AG09309 (cell line): ENCODE measurements around the gene F3.

Experiments used
- DNase-seq: peaks from one replicate; pipeline ENCODE4 v3.0.0-alpha.2; 2010; ENCODE audit warnings: low read depth
- H3K4me3 ChIP-seq: 2 replicates; pipeline ENCODE4 v1.5.1; 2011; ENCODE audit warnings: mild to moderate bottlenecking, low read depth, low read length, moderate library complexity; ENCODE audit not compliant: control insufficient read depth
- CTCF ChIP-seq: IDR thresholded peaks from 2 replicates; pipeline ENCODE4 v1.5.1; 2011; ENCODE audit warnings: mild to moderate bottlenecking, low read depth, low read length, inconsistent platforms; ENCODE audit not compliant: insufficient read depth, control insufficient read depth; ENCODE audit errors: missing control alignments

Gene F3

DNA sequence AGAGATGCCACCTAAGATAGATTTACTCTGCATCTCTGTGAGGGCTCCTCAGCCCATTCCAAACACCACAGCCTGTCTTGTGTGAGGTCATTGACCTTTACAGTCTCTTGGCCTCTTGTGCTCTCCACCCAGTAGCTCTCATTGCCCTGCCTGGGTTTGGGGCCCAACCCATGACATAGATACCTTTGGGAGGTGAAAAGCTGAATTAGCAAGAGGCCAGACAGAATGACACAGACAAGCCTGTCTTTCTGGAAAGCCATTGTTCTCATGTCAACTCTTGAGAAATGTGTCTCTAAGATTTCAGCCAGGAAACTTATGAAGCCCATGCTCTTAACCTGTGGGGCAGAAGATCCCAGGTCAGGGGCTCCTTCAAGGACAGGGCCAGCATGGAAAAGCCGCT is 18.4 kb upstream of the F3 start:
- DNase-seq, result no peak
- TF ChIP-seq CTCF, result no peak
- no peak overlapping the region for H3K4me3 ChIP-seq

GRCh38 chr1:94555091-94555490 is 13.5 kb upstream of the F3 start:
- TF ChIP-seq CTCF, result no peak
- DNase-seq, result no peak
- H3K4me3 ChIP-seq, result no peak overlapping the region

- no peak for TF ChIP-seq CTCF
- DNase-seq, result no peak
- H3K4me3 ChIP-seq, result no peak overlapping the region
These were observed 13.0 kb upstream of the F3 start for GRCh38 chr1:94554580-94554979.

DNA sequence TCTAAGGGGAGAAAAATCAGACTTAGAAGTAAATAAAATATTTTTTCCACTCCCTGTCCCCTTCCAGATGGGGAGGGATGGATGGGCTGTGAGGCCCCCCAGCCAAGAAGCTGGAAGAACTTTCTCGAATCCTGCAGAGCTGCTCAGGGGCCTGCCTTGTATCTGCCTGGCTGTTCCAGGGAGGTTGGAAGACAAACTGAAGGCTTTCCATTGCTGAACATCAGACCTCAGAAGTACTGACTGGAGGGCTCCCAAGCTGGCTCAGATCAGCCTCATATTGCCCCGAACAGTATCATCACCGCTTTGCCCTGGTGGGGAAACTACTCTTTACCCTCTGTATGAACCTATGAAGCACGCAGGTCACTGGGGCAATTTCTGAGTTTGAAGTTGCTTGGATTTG is 12.4 kb upstream of the F3 start:
- H3K4me3 ChIP-seq, result no peak overlapping the region
- no peak for DNase-seq
- TF ChIP-seq CTCF, result no peak

- no peak overlapping the region for H3K4me3 ChIP-seq
- no peak for DNase-seq
- no peak for TF ChIP-seq CTCF
These were observed 11.8 kb upstream of the F3 start for GRCh38 chr1:94553323-94553730.

DNA sequence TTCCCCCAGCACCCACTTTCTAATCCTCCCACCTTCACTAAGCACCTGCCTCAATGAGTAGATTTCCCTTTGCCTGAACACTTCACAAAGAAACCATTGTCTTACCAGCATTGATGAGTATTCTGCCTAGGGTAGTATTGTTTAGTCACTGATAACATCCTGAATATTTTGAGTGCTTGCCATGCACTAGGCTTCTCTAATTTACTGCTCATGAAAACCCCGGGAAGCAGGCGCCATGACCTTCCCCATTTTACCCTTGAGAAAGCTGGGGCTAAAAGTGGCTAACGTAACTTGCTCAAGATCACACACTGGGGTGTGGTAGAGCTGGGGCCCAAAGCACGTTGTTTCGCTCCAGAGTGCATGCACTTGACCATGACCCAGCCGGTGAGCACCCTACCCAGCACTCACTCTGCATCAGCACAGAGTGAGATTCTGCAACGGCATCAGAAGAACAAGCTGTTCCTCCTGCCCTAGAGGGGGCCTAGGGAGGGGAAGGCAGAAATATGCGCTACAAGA is 10.6 kb upstream of the F3 start:
- no peak for DNase-seq
- no peak overlapping the region for H3K4me3 ChIP-seq
- TF ChIP-seq CTCF, result no peak

DNA sequence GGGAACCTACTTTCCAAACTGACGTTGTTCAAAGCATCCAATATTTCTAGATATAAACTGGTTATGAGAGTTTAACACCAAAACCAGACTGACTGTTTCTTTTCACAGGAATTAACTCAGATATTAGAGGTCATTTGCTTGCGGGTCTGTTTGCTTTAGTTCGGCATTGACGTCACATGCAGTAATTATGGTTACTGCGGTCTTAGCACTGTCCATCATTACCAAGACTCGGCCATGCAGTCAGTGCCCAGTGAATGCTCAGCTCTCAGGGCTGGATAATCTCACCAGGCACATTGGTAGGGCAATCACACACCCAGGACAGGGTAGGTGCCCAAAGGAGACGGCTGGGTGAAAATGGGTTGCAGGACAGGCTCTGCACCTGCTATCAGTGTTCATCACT is 9.9 kb upstream of the F3 start:
- no peak for DNase-seq
- no peak overlapping the region for H3K4me3 ChIP-seq
- TF ChIP-seq CTCF, result no peak
